GM12865 (cell line): ENCODE data around the gene ADIRF.
"Not testable (repeated sequence)": the region's sequence is repeated elsewhere in the genome, so short reads cannot be mapped to it uniquely, and the experiment has no call there.

Source experiments
- DNase-seq: peaks from one replicate; pipeline ENCODE4 v3.0.0; 2010; ENCODE audit warnings: low read depth
- H3K4me3 ChIP-seq: 2 replicates; pipeline ENCODE4 v1.5.1; 2011; ENCODE audit warnings: mild to moderate bottlenecking, low read depth, low read length, control low read depth
- CTCF ChIP-seq: IDR thresholded peaks from 2 replicates; pipeline ENCODE4 v1.5.1; 2011; ENCODE audit warnings: low read length, control low read depth, low read depth, inconsistent platforms; ENCODE audit not compliant: insufficient read depth; ENCODE audit errors: missing control alignments

ADIRF gene

GRCh38 chr10:86972613-86973380, 4.5 kb downstream of the ADIRF start:
- no peak for TF ChIP-seq CTCF
- no peak overlapping the region for H3K4me3 ChIP-seq
- DNase-seq: no peak

GRCh38 chr10:86974484-86974883, 6.2 kb downstream of the ADIRF start:
- DNase-seq: no peak
- TF ChIP-seq CTCF: no peak
- no peak overlapping the region for H3K4me3 ChIP-seq

GRCh38 chr10:86976362-86977056, 8.2 kb downstream of the ADIRF start:
- no peak overlapping the region for H3K4me3 ChIP-seq
- DNase-seq: no peak
- TF ChIP-seq CTCF: no peak

GRCh38 chr10:86978457-86978856, 10.2 kb downstream of the ADIRF start:
- not testable (repeated sequence) for H3K4me3 ChIP-seq, DNase-seq

GRCh38 chr10:86979296-86979818, 11.1 kb downstream of the ADIRF start:
- TF ChIP-seq CTCF: no peak
- DNase-seq: no peak
- no peak overlapping the region for H3K4me3 ChIP-seq

- no peak overlapping the region for H3K4me3 ChIP-seq
- no peak for DNase-seq
- no peak for TF ChIP-seq CTCF
Measured at GRCh38 chr10:86979977-86980448, 11.7 kb downstream of the ADIRF start.

GRCh38 chr10:86981020-86981419, 12.7 kb downstream of the ADIRF start:
- not testable (repeated sequence) for DNase-seq, H3K4me3 ChIP-seq
